Activated CD4-positive, alpha-beta T cell treated with anti-CD3 and anti-CD28 coated beads, Interleukin-2, amount 50 U/mL, for 4 hours (primary cell): Measurements from ENCODE around the gene RASSF7.
"Not testable (repeated sequence)": the region's sequence is repeated elsewhere in the genome, so short reads cannot be mapped to it uniquely, and the experiment has no call there.

Experiments
- DNase-seq, 2 experiments: peaks; one replicate each; pipeline ENCODE4 v3.0.0-alpha.2; 2020

The RASSF7 gene, protein sequence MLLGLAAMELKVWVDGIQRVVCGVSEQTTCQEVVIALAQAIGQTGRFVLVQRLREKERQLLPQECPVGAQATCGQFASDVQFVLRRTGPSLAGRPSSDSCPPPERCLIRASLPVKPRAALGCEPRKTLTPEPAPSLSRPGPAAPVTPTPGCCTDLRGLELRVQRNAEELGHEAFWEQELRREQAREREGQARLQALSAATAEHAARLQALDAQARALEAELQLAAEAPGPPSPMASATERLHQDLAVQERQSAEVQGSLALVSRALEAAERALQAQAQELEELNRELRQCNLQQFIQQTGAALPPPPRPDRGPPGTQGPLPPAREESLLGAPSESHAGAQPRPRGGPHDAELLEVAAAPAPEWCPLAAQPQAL

DNA sequence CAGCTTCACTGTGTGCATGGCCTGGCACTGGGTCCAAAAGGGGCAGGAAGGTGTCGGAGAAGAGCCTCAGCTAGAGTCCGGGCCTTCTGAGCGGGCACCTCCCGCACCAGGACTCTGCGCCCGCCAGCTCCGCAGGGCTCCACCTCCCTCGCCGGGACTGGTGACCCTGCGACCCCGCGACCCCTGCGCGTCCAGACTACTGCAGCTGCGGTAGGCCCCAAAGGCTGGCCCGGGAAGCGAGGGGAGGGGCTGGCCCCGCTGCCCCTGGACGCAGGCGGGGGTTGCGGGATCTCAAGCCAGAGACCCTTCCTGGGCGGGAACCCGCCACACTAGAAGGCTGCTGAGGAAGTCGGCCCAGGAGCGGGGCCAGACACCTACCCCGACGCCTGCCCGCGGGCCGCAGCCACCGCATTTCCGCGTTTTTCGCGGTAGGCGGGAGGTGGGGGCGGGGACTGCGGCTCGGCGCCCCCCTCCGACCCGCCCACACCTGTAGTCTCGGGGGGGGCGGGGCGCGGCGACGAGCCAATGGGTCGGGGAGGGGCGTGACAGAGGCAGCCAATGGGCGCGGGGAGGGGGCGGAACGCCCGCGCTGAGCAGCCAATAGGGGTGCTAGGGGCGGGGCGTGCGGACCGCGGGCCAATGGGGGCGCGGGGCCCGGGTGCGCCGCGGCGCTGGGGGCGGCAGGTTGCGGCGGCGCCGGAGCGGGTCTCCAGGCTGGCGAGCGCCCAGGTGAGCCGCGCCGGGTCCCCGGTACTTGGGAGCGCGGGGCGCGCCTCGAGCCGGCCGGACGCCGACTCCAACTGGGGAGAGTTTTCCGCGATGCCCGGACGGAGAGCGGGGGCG lies at the start of gene RASSF7, which contains the start of gene LMNTD2:
Gene RASSF7 (plus strand): TSS at position 666 of the 843 bp plus-strand sequence. CDS start 799 bp downstream, outside the sequence.
Gene LMNTD2 (minus strand): TSS at position 434 of the 843 bp plus-strand sequence. CDS start 22 bp downstream, at position 412.
- peak; percentile 96 for DNase-seq

DNA sequence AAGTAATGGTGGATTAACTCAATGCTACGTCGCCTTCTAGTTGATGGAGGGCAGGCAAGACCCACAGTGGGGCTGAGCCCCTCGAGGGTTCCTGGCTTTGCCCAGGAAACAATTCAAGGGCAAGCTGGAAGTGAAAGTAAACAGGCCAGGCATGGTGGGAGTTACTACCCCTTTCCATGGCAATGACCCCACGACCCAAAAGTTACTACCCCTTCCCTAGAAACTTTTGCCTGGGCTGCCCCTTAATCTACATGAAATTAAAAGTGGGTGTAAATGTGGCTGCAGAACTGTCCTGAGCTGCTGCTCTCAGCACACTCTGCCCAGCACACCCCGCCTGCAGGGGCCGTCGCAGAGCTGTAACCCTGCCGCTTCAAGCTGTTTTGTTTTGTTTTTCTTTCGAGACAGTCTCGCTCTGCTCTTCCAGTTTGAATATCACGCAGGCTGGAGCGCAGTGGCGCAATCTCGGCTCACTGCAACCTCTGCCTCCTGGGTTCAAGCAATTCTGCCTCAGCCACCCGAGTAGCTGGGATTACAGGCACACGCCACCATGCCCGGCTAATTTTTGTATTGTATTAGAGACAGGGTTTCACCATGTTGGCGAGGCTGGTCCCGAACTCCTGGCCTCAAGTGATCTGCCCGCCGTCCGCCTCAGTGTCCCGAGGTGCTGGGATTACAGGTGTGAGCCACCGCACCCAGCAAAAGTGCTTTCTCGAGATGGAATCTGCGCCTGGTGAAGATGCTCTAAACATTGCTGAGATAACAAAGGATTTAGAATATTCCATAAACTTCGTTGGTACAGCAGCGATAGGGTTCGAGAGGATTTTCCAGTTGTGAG lies 47.8 kb upstream of the RASSF7 start:
- DNase-seq, result no peak

DNA sequence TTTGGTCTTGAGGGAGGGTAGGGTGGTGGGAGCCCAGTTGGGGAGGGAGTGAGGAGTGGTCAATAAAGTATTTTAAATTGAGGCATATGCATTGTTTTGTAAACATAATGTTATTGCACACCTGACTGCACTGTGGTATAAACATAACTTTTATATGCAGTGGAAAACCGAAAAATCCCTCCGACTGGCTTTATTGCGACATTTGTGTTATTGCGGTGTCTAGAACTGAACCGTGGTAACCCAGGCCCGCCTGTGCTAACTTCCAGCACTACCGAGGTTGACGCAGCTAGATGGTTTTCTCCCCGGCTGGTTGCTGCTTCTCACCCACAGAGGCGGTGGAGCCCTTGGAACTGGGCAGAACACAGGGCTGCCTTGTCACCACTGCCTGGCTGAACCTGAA lies 46.2 kb upstream of the RASSF7 start:
- DNase-seq, result no peak

DNA sequence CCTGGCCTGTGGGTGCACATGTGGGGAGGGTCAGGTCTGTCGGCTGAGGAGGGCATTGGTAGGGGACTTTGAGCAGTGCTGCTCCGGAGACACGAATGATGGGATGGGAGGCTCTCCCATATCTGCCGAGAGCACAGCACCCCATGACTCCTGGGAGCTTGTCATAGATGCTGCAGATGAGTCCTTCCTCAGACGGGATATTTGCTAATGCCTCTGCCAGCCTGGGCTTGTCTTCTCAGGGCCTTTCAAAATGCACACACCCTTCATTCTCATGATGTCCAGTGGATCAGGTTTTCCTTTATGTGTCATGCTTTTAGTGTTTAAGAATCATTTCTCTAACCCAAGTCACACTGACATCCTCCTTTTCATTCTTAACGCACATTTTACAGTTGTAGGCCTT lies 45.6 kb upstream of the RASSF7 start:
- DNase-seq, result no peak

DNA sequence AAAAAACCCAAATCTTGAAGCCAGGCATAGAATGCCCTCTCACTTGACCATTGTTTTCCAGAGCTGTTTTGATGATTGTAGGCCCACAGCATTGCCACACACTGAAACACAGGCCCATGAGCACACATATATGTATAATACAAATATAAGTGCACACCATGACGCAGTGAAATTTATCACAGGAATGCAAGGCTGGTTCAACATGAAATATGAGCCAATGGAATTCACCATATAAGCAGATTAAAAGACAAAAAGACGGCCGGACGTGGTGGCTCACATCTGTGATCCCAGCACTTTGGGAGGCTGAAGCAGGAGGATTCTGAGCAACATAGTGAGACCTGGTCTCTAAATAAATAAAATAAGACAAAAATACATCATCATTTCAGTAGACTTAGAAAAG lies 44.4 kb upstream of the RASSF7 start:
- no peak for DNase-seq

DNA sequence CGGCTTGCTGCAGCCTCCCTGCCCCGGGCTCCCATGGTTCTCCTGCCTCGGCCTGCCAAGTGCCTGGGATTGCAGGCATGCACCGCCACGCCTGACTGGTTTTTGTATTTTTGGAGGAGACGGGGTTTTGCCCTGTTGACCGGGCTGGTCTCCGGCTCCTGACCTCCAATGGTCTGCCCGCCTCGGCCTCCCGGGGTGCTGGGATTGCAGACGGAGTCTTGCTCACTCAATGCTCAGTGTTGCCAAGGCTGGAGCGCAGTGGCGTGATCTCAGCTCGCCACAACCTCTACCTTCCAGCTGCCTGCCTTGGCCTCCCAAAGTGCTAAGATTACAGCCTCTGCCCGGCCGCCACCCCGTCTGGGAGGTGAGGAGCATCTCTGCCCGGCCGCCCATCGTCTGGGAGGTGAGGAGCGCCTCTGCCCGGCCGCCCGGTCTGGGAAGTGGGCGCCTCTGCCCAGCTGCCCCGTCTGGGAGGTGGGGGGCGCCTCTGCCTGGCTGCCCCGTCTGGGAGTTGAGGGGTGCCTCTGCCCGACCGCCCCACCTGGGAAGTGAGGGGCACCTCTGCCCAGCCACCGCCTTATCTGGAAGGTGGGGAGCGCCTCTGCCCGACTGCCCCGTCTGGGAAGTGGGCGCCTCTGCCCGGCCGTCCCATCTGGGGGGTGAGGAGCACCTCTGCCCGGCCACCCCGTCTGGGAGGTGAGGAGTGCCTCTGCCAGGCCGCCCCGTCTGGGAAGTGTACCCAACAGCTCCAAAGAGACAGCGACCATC lies 43.7 kb upstream of the RASSF7 start:
- not testable (repeated sequence) for DNase-seq

DNA sequence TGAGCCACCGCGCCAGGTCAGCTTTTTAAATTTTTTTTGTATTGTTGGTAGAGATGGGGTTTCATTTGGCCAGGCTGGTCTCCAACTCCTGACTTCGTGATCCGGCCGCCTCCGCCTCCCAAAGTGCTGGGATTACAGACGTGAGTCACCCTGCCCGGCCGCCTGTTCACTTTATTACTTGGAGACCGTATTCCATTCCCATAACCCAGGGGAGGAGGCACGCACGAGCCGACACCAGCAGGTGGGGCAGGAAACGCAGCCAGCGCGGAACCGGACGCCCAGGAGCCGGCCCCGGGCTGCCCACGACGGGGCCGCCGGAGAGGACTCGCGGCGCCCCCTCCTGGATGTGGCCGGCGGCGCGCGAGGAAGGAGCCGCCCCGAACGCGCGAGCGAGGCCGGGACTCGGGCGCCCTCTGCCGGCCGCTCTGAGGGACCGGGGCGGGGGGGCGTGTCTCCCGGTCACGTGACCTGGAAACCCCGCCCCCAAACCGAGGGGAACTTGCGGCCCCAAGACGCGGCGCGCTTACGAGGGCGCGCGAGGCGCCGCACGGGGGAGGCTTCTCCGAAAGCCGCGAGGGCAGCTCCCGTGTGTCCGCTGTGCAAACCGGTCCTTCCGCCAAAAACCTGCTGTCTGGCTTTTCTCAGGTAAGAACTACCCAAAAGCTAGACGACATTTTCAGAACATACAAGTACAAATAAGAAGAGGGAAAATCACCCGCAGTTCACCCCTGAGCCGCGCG lies 42.1 kb upstream of the RASSF7 start:
- peak; percentile 73 to 78 for DNase-seq

DNA sequence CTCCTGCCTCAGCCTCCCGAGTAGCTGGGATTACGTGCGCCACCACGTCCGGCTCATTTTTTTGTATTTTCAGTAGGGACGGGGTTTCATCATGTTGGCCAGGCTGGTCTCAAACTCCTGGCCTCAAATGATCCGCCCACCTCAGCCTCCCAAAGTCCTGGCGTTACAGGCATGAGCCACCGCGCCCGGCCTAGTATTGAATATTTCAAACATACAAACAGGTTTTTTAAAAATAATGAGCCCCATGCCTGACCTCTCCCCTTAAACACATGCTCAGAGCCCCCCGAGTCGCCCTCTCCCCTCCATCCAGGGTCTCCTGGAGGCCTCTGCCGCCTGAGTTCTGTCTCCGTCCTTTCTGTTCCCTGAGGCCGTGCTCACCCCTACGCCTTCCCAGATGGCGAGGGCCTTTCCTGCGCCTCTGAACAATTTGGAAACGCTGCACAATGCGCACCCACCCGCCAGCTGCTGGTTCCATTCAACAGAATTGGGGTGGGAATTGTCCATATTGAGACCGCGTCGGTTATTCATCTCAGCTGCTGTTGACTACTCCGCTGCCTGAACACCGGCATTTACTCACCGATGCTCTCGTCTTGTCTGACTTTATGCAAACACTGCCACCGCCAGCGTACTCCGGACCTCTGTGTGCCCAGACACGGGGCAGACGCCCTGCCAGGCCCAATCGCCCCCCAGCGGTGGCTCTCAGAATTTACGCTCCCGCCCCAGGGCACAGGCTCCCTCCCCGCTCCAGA lies 40.2 kb upstream of the RASSF7 start:
- no peak for DNase-seq

DNA sequence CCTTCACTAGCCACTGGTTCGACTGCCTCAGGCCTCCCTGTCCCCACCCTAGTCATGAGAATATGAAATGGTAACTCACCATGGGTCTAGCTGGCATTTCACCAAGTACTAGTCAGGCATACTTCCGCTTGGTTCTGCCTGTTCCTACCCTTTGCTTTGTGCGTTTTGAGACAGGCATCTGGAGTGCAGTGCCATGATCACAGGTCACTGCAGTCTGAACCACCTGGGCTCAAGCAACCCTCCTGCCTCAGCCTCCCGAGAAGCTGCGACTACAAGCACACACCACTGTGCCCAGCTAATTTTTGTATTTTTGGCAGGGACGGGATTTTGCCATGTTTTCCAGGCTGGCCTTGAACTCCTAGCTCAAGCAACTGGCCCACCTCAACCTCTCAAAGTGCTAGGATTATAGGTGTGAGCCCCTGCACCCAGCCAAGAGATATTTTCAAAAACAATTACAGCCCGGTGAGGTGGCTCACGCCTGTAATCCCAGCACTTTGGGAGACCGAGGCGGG lies 39.5 kb upstream of the RASSF7 start:
- no peak for DNase-seq

DNA sequence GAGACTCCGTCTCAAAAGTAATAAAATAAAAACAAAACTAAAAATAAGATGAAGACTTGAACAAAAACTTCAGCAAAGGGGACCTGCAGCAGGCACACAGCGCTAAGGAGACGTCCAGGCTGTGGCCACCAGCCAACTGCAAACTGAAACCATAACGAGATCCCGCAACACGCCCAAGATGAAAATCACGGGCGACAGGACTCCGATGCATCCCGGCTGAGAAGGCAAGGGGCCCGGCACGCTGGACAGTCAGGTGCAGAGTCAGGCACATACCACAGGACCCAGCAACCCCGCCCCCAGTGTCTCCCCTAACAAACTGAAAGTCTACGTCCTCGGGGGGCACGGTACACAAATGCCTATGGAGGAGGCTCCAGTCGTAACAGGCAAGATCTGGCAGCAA lies 34.6 kb upstream of the RASSF7 start:
- no peak for DNase-seq

DNA sequence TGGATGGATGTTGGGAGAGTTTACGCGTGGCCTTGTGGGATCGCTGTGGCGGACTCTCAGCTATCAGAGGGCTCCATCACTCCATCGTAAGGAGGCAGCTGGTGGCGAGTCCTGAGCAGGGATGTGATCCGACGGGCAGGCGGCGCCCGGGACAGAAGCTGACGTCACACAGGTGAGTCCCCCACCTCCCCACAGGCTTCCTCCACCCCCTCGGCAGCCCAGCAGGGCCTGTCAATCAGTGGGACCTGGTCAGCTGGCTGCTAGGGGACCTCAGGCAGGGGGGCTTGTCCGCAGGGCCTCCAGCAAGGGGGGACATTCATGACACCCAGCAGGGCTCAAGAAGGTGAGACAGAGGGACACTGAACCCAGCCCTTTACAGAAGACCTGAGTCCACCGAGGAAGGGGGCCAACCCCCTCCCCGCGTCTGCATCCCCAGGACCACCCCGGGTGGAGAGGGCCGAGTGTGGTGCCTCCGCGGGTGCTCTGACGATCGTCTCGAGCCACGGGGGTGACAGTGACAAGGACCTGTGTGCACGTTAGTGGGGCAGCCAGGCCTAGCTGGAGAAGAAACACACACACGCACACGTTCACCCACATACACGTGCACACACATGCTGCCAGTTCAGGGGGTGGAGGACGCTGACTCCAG lies 32.5 kb upstream of the RASSF7 start:
- DNase-seq, result no peak

DNA sequence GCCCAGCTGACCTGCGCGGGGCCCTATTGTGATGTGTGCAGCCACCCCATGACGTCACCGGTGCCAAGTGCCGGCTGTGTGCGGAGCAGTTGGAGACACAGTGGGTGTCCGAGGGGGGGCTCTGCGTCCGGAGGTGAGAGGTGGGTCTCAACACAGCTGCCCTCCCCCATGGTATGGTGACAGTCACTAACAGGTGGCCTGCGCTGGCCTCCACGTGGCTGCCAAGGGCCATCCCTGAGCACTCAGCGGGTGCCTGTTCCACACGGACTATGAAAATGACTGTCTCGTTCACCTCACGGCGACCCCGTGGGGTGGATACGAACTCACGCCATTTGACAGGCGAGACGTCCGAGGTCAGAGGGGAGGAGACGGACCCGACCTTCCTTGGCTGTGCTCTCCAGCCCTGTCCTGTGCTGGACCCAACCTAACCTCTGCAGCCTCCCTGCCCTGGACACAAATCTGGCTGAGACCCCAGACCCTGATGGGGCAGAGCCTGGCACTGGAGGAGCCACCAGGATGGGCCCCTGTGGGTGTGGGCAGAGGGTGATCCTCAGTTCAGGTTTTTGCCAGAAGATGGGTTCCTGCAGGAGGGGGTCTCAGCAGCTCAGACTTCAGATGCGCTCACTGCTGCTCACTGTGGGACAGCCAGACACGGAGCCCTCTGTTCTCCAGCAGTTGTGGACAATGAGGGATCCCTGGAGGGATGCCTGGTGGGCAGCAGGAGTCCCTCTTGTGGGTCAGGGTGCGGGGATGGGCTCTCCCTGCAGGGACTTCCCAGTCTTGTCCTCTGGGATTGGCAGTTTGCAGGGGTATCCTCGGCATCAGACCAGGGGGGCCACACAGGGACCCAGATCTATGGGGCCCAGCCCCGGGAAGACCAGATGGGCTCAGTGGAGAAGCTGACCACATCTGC lies 31.7 kb upstream of the RASSF7 start:
- DNase-seq, result no peak

DNA sequence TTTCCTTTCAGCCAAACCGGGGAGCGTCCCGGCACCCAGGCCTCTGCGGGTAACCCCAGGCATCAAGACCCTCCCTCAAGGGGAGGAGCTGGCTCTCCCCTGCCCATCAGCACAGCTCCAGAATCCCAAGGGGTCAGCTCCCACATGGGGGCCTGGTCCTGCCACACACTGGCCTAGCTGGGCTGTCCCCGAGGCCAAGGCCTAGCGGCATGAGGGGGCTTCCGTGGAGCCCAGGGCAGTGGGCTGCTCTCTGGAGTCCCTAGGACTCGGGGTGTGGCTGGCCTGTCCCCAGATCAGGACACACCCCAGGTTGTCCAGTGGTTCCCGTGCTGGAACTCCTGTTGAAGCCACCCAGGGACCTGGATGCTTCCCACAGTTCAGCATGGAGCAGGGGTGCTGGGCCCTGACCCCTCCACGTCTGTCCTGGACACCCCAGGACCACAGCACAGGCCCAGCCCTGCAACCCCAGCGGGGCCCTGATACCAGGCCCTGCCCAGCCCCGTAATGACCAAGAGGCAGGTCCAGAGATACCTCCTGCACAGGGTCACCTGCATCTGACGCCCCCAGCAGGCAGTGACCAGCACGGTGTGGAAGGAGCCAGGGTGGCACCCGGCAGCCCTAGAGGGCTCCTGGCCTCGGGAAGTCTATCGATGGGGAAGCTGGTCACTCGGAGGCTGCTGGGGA lies 30.9 kb upstream of the RASSF7 start:
- no peak for DNase-seq

DNA sequence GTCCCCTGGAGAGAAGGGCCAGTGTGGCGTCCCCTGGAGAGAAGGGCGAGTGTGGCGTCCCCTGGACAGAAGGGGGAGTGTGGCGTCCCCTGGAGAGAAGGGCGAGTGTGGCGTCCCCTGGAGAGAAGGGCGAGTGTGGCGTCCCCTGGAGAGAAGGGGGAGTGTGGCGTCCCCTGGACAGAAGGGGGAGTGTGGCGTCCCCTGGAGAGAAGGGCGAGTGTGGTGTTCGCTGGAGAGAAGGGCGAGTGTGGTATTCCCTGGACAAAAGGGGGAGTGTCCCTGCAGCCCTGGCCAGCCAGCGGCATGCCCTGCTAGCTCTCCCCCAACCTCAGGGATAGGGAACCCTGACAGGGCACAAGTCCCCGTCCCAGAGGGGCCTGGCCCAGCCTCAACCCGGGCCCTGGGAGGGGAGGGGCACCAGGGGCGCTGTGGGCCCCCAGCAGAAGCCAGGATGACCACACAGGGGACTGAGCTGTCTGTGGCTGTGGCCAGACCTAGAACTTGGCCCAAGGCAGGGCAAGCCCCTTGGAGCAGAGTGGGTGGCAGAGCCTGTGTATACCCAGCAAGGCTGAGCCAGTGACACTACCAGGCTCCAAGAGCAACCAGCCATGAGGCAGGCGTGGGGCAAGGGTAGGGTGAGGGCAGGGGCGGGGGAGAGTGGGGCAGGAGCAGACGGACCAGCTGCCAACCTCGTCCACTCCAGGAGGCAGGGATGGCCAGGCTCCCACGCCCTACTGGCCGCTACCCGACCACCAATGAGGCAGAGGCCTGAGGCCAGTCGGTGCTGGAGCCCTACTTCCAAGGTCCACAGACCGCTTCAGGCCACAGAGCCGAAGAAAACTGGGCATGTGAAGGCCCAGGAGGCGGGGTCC lies 29.6 kb upstream of the RASSF7 start:
- no peak for DNase-seq

DNA sequence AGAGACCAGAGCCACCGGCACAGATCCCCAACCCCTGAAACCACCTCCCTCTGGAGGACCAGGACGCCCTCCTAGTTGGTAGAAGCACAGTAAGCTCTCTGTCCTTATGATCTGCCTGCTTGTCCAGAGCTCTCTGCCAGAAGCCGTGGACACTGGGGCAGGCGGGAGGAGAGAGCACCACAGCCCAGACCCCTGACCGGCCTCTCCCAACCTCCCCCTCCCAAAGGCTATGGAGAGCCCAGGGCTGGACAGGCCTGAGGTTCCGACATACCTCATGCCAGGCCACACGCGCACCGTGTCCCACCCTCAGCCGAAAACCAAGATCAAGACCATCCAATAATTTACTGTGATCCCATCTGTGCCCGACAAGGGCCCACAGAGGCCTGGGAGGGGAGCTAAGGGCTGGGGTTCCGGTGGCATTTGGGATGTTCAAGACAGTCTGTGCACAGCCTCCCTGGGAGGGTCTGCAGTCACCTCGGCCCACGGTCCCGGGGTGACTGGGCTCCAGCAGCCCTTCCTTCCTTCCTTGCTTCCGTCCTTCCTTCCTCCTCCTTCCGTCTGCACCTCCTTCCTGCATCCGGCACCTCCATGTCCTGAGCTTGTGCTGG lies 28.7 kb upstream of the RASSF7 start:
- no peak for DNase-seq

DNA sequence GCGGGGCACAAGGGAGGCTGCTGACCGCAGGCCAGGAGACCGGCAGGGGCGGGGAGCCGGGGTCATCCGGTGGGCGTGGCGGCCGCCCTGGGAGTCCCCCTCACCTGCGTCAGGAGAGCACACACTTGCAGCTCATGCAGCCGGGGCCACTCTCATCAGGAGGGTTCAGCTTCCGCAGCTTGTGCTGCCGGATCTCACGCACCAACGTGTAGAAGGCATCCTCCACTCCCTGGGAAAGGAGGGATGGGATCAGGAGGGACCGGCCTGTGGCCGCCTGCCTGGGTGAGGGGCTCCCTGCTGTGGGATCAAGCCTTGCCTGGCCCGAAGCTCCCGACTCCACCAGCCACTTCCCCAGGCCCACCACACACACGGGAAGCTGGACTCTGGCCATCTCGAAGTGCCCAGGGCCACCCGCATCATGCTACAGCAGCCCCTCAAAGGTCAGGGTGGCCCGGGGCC lies 28.2 kb upstream of the RASSF7 start:
- no peak for DNase-seq
